GM03348 (cell line): Measurements from ENCODE around the gene PEX13.
"Not testable (repeated sequence)": the region's sequence is repeated elsewhere in the genome, so short reads cannot be mapped to it uniquely, and the experiment has no call there.

ENCODE experiments used
- DNase-seq: peaks from one replicate; pipeline ENCODE4 v3.0.0; 2012; ENCODE audit warnings: low spot score

The PEX13 gene

GRCh38 chr2:61017556-61018317 lies at the start of gene PEX13, which contains the start of gene PUS10:
TSS of gene PEX13 (plus strand) at chr2:61017720. CDS start at chr2:61017760, 40 bp downstream.
TSS of gene PUS10 (minus strand) at chr2:61018255. CDS start at chr2:61011890, 6,365 bp downstream.
- peak; percentile 91 for DNase-seq

- no peak for DNase-seq
Observed at GRCh38 chr2:60972889-60973656, 44.4 kb upstream of the PEX13 start.

- no peak for DNase-seq
Observed at GRCh38 chr2:60973705-60974104, 43.8 kb upstream of the PEX13 start.

GRCh38 chr2:60974652-60975051 lies 42.9 kb upstream of the PEX13 start:
- DNase-seq = no peak

- no peak for DNase-seq
Observed at GRCh38 chr2:60976256-60976850, 41.2 kb upstream of the PEX13 start.

GRCh38 chr2:60976875-60977561 lies 40.5 kb upstream of the PEX13 start:
- no peak for DNase-seq

- DNase-seq = no peak
Observed at GRCh38 chr2:60977562-60977895, 40.0 kb upstream of the PEX13 start.

GRCh38 chr2:60979231-60979630 lies 38.3 kb upstream of the PEX13 start:
- no peak for DNase-seq

GRCh38 chr2:60980071-60980815 lies 37.3 kb upstream of the PEX13 start:
- no peak for DNase-seq

- DNase-seq = not testable (repeated sequence)
Observed at GRCh38 chr2:60982066-60982465, 35.5 kb upstream of the PEX13 start.

- DNase-seq = no peak
Observed at GRCh38 chr2:60984720-60985119, 32.8 kb upstream of the PEX13 start.

- DNase-seq = no peak
Observed at GRCh38 chr2:60987041-60987440, 30.5 kb upstream of the PEX13 start.

GRCh38 chr2:60987656-60988055 lies 29.9 kb upstream of the PEX13 start:
- DNase-seq = not testable (repeated sequence)

GRCh38 chr2:60989259-60989658 lies 28.3 kb upstream of the PEX13 start:
- DNase-seq = no peak

- no peak for DNase-seq
Observed at GRCh38 chr2:60991644-60992043, 25.9 kb upstream of the PEX13 start.

- no peak for DNase-seq
Observed at GRCh38 chr2:60992985-60993392, 24.5 kb upstream of the PEX13 start.

- no peak for DNase-seq
Observed at GRCh38 chr2:60994131-60994530, 23.4 kb upstream of the PEX13 start.

- DNase-seq = peak; percentile 68
Observed at GRCh38 chr2:60998628-60999545, 18.6 kb upstream of the PEX13 start.

GRCh38 chr2:61005736-61006135 lies 11.8 kb upstream of the PEX13 start:
- no peak for DNase-seq

- DNase-seq = no peak
Observed at GRCh38 chr2:61006486-61007105, 10.9 kb upstream of the PEX13 start.
